ENCODE measurements around the gene CDKAL1.

The CDKAL1 gene

GRCh38 chr6:21070620-21071019 is 536.4 kb downstream of the CDKAL1 start:
- DNase-seq (ENCODE audit: low spot score): no peak
- Histone ChIP-seq H3K27me3 (ENCODE audit: control insufficient read depth in 3 of 3, insufficient read depth in 3 of 3, low read depth in 1 of 3, low read length in 3 of 3) (no peaks in the 10 kb centered on the region), H4K91ac (ENCODE audit: low read depth, low read length, poor library complexity) (no peak overlapping the region), H2AK5ac (ENCODE audit: low read depth, low read length) (no peak overlapping the region), H2BK5ac (ENCODE audit: low read length) (no peak overlapping the region), H3K4me2 (ENCODE audit: insufficient read depth, low read length, poor library complexity, severe bottlenecking) (no peak overlapping the region), H3K23ac (ENCODE audit: low read depth, low read length, poor library complexity) (no peak overlapping the region), H3K4me3 (ENCODE audit: low read length in 2 of 2) (no peak overlapping the region), H2BK12ac (ENCODE audit: low read length) (no peak overlapping the region), H3K9me3 (replicated peaks in 1 of 2; ENCODE audit: control insufficient read depth in 2 of 2, insufficient read depth in 1 of 2, low read depth in 1 of 2, low read length in 2 of 2) (peaks cover 0 to 20% of the 10 kb centered on the region in 2 donors), H3K79me1 (ENCODE audit: low read depth, low read length) (no peaks in the 10 kb centered on the region), H2BK15ac (ENCODE audit: low read length) (no peak overlapping the region), H2BK120ac (ENCODE audit: low read depth, low read length) (no peak overlapping the region), H3K27ac (replicated peaks; ENCODE audit: low read length) (no peak overlapping the region), H3K4me1 (ENCODE audit: control insufficient read depth in 2 of 2, insufficient read depth in 1 of 2, low read depth in 1 of 2, low read length in 2 of 2) (peaks cover 0 to 1% of the 10 kb centered on the region in 2 donors), H3K9ac (ENCODE audit: low read depth, low read length, poor library complexity) (no peak overlapping the region), H3K18ac (ENCODE audit: low read length) (no peak overlapping the region), H3K4ac (ENCODE audit: low read length) (no peak overlapping the region), H4K8ac (ENCODE audit: low read depth, low read length) (no peak overlapping the region), H3K36me3 (replicated peaks in 1 of 2; ENCODE audit: control insufficient read depth in 2 of 2, insufficient read depth in 2 of 2, low read length in 2 of 2) (peaks cover 0 to 2% of the 10 kb centered on the region in 2 donors), H3K14ac (ENCODE audit: low read length) (no peak overlapping the region), H2AFZ (ENCODE audit: low read length) (no peak overlapping the region)
- no CpG with 5 or more reads among the region's 2 CpGs for WGBS, 2 donors (ENCODE audit: extremely low coverage in 2 of 2, insufficient read length in 2 of 2, insufficient replicate concordance in 1 of 2)

- no peak overlapping the region for H3K4me2 ChIP-seq (ENCODE audit: insufficient read depth, low read length, poor library complexity, severe bottlenecking)
- H3K14ac ChIP-seq (ENCODE audit: low read length): no peak overlapping the region
- H3K4me1 ChIP-seq (ENCODE audit: control insufficient read depth in 2 of 2, insufficient read depth in 1 of 2, low read depth in 1 of 2, low read length in 2 of 2): no peaks in the 10 kb centered on the region
These were observed 537.7 kb downstream of the CDKAL1 start for GRCh38 chr6:21071780-21072468.

GRCh38 chr6:21073318-21073839 is 539.1 kb downstream of the CDKAL1 start:
- Histone ChIP-seq H3K36me3 (replicated peaks in 1 of 2; ENCODE audit: control insufficient read depth in 2 of 2, insufficient read depth in 2 of 2, low read length in 2 of 2) (no peaks in the 10 kb centered on the region), H4K91ac (ENCODE audit: low read depth, low read length, poor library complexity) (no peak overlapping the region), H3K4me3 (ENCODE audit: low read length in 2 of 2) (no peak overlapping the region)

More at GRCh38 chr6:21071780-21072468, 537.7 kb downstream of the CDKAL1 start:
- no peaks in the 10 kb centered on the region for H3K36me3 ChIP-seq (replicated peaks in 1 of 2; ENCODE audit: control insufficient read depth in 2 of 2, insufficient read depth in 2 of 2, low read length in 2 of 2)
- no peak overlapping the region for H2AFZ ChIP-seq (ENCODE audit: low read length)
- no peak overlapping the region for H2BK5ac ChIP-seq (ENCODE audit: low read length)
- WGBS, 2 donors (ENCODE audit: extremely low coverage in 2 of 2, insufficient read length in 2 of 2, insufficient replicate concordance in 1 of 2): no CpG with 5 or more reads among the region's 8 CpGs
- no peak overlapping the region for H3K4me3 ChIP-seq (ENCODE audit: low read length in 2 of 2)
- no peak for DNase-seq (ENCODE audit: low spot score)
- peaks cover 0 to 20% of the 10 kb centered on the region in 2 donors for H3K9me3 ChIP-seq (replicated peaks in 1 of 2; ENCODE audit: control insufficient read depth in 2 of 2, insufficient read depth in 1 of 2, low read depth in 1 of 2, low read length in 2 of 2)
- H3K23ac ChIP-seq (ENCODE audit: low read depth, low read length, poor library complexity): no peak overlapping the region
- no peak overlapping the region for H4K91ac ChIP-seq (ENCODE audit: low read depth, low read length, poor library complexity)
- H3K27ac ChIP-seq (replicated peaks; ENCODE audit: low read length): no peak overlapping the region
- no peak overlapping the region for H2AK5ac ChIP-seq (ENCODE audit: low read depth, low read length)
- no peak overlapping the region for H3K9ac ChIP-seq (ENCODE audit: low read depth, low read length, poor library complexity)
- H2BK12ac ChIP-seq (ENCODE audit: low read length): no peak overlapping the region
- no peaks in the 10 kb centered on the region for H3K27me3 ChIP-seq (ENCODE audit: control insufficient read depth in 3 of 3, insufficient read depth in 3 of 3, low read depth in 1 of 3, low read length in 3 of 3)
- no peak overlapping the region for H4K8ac ChIP-seq (ENCODE audit: low read depth, low read length)
- no peaks in the 10 kb centered on the region for H3K79me1 ChIP-seq (ENCODE audit: low read depth, low read length)
- no peak overlapping the region for H2BK120ac ChIP-seq (ENCODE audit: low read depth, low read length)
- no peak overlapping the region for H2BK15ac ChIP-seq (ENCODE audit: low read length)
- no peak overlapping the region for H3K18ac ChIP-seq (ENCODE audit: low read length)
- no peak overlapping the region for H3K4ac ChIP-seq (ENCODE audit: low read length)

GRCh38 chr6:21074484-21074883 is 540.2 kb downstream of the CDKAL1 start:
- H2AK5ac ChIP-seq (ENCODE audit: low read depth, low read length): no peak overlapping the region

More at GRCh38 chr6:21073318-21073839, 539.1 kb downstream of the CDKAL1 start:
- Histone ChIP-seq H3K27ac (replicated peaks; ENCODE audit: low read length) (no peak overlapping the region), H2AK5ac (ENCODE audit: low read depth, low read length) (no peak overlapping the region), H3K9me3 (replicated peaks in 1 of 2; ENCODE audit: control insufficient read depth in 2 of 2, insufficient read depth in 1 of 2, low read depth in 1 of 2, low read length in 2 of 2) (peaks cover 0 to 20% of the 10 kb centered on the region in 2 donors), H3K23ac (ENCODE audit: low read depth, low read length, poor library complexity) (no peak overlapping the region), H4K8ac (ENCODE audit: low read depth, low read length) (no peak overlapping the region), H3K27me3 (ENCODE audit: control insufficient read depth in 3 of 3, insufficient read depth in 3 of 3, low read depth in 1 of 3, low read length in 3 of 3) (no peaks in the 10 kb centered on the region), H3K4me2 (ENCODE audit: insufficient read depth, low read length, poor library complexity, severe bottlenecking) (no peak overlapping the region), H2BK5ac (ENCODE audit: low read length) (no peak overlapping the region), H2BK15ac (ENCODE audit: low read length) (no peak overlapping the region), H2AFZ (ENCODE audit: low read length) (no peak overlapping the region), H2BK120ac (ENCODE audit: low read depth, low read length) (no peak overlapping the region), H2BK12ac (ENCODE audit: low read length) (no peak overlapping the region), H3K4ac (ENCODE audit: low read length) (no peak overlapping the region), H3K79me1 (ENCODE audit: low read depth, low read length) (no peaks in the 10 kb centered on the region), H3K9ac (ENCODE audit: low read depth, low read length, poor library complexity) (no peak overlapping the region), H3K18ac (ENCODE audit: low read length) (no peak overlapping the region), H3K14ac (ENCODE audit: low read length) (no peak overlapping the region), H3K4me1 (ENCODE audit: control insufficient read depth in 2 of 2, insufficient read depth in 1 of 2, low read depth in 1 of 2, low read length in 2 of 2) (no peaks in the 10 kb centered on the region)
- no peak for DNase-seq (ENCODE audit: low spot score)
- whole genome bisulfite sequencing, 2 donors (ENCODE audit: extremely low coverage in 2 of 2, insufficient read length in 2 of 2, insufficient replicate concordance in 1 of 2): no CpG with 5 or more reads among the region's 2 CpGs

More at GRCh38 chr6:21074484-21074883, 540.2 kb downstream of the CDKAL1 start:
- no peak overlapping the region for H2BK12ac ChIP-seq (ENCODE audit: low read length)
- H3K4me1 ChIP-seq (ENCODE audit: control insufficient read depth in 2 of 2, insufficient read depth in 1 of 2, low read depth in 1 of 2, low read length in 2 of 2): peaks cover 0 to 1% of the 10 kb centered on the region in 2 donors
- H3K18ac ChIP-seq (ENCODE audit: low read length): no peak overlapping the region
- no peak overlapping the region for H2BK120ac ChIP-seq (ENCODE audit: low read depth, low read length)
- H2BK15ac ChIP-seq (ENCODE audit: low read length): no peak overlapping the region
- H3K4me3 ChIP-seq (ENCODE audit: low read length in 2 of 2): no peak overlapping the region
- H4K91ac ChIP-seq (ENCODE audit: low read depth, low read length, poor library complexity): no peak overlapping the region
- no peak overlapping the region for H3K4ac ChIP-seq (ENCODE audit: low read length)
- no peaks in the 10 kb centered on the region for H3K36me3 ChIP-seq (replicated peaks in 1 of 2; ENCODE audit: control insufficient read depth in 2 of 2, insufficient read depth in 2 of 2, low read length in 2 of 2)
- no peak overlapping the region for H3K23ac ChIP-seq (ENCODE audit: low read depth, low read length, poor library complexity)
- no peak overlapping the region for H3K9ac ChIP-seq (ENCODE audit: low read depth, low read length, poor library complexity)
- no peak overlapping the region for H3K14ac ChIP-seq (ENCODE audit: low read length)
- no CpG with 5 or more reads among the region's 1 CpG for WGBS, 2 donors (ENCODE audit: extremely low coverage in 2 of 2, insufficient read length in 2 of 2, insufficient replicate concordance in 1 of 2)
- peaks cover 0 to 20% of the 10 kb centered on the region in 2 donors for H3K9me3 ChIP-seq (replicated peaks in 1 of 2; ENCODE audit: control insufficient read depth in 2 of 2, insufficient read depth in 1 of 2, low read depth in 1 of 2, low read length in 2 of 2)
- DNase-seq (ENCODE audit: low spot score): no peak
- H2BK5ac ChIP-seq (ENCODE audit: low read length): no peak overlapping the region
- no peaks in the 10 kb centered on the region for H3K79me1 ChIP-seq (ENCODE audit: low read depth, low read length)
- H4K8ac ChIP-seq (ENCODE audit: low read depth, low read length): no peak overlapping the region
- H2AFZ ChIP-seq (ENCODE audit: low read length): no peak overlapping the region
- H3K27ac ChIP-seq (replicated peaks; ENCODE audit: low read length): no peak overlapping the region
- no peak overlapping the region for H3K4me2 ChIP-seq (ENCODE audit: insufficient read depth, low read length, poor library complexity, severe bottlenecking)
- H3K27me3 ChIP-seq (ENCODE audit: control insufficient read depth in 3 of 3, insufficient read depth in 3 of 3, low read depth in 1 of 3, low read length in 3 of 3): no peaks in the 10 kb centered on the region

All from neuronal stem cell (in vitro differentiated cells).